ENCODE results near the gene GNL2.

The GNL2 gene

DNA sequence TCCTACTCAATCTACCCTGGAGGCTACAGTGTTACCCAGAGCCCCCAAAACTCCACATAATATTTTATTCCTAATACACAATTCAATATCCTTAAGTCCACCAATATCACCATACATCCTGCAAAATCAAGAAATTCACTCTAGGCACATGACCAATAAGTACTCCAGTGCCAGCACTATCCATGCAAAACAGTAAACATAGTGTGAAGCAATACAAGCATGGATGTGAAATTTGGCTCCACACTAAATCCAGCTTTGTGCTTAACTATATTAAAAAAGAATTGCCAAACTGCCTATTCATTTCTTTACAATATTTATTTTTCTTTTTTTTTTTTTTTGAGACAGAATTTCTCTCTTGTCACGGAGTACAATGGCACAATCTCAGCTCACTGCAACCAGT lies 78.2 kb downstream of the GNL2 start:
- no peak overlapping the region for H3K27ac ChIP-seq
- CTCF ChIA-PET: no interaction called here
- POLR2A ChIA-PET (ENCODE audit: low non-redundant PET): no interaction called here
- TF ChIP-seq CTCF (conservative IDR thresholded peaks at IDR 0.05; ENCODE audit: low read depth): no peak
- DNase-seq (ENCODE audit: low spot score): no peak

All from RWPE1 (cell line).